Measurements from ENCODE around the gene RSL1D1. TPM values are rescaled to one million over a fixed set of nuclear protein-coding genes. Genes with fewer than 3 reads are reported as not detected.

Gene RSL1D1
- total and polyA plus RNA-seq, 2 of the 8 experiments (the other 6 are each of a cell fraction or from before 2014, with no cell fraction given) = 41.3 to 292 TPM

DNA sequence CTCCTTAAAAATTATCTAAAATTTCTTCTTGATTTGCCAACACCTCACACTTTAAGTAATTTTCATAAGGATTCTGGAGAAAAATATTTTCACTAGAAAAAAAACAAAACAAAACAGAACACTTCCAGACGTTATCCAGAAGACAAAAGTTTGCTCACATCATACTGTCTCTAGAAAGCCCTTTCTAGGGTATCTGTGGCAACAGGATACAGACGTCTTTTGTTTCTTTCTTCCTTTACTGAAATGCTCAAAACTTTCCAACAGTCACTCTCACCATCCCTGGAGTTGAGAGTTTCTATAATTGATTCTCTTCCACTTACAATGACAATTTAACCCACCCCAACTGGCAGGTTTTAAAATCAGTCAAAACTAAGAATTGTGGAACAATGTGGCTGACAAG lies 56.9 kb downstream of the RSL1D1 start:
- Histone ChIP-seq H3K56ac (replicated peaks; ENCODE audit: insufficient read length, low read depth, low read length) (no peak overlapping the region), H2BK5ac (ENCODE audit: low read depth, low read length) (no peak overlapping the region), H3K4me2 (ENCODE audit: insufficient read depth in 1 of 2, low read depth in 2 of 2, low read length in 2 of 2) (no peak overlapping the region), H4K8ac (ENCODE audit: extremely low read depth, insufficient read depth, low read length) (no peak overlapping the region), H3K79me1 (ENCODE audit: low read depth, low read length) (peaks cover 17% of the 10 kb centered on the region), H3K36me3 (ENCODE audit: control insufficient read depth in 2 of 4, insufficient read depth in 4 of 4, low read length in 3 of 4) (no peaks in the 10 kb centered on the region; a peak in 1 of 8 replicates), H2BK120ac (replicated peaks; ENCODE audit: low read depth, low read length) (no peak overlapping the region), H3K4me1 (replicated peaks in 1 of 4; ENCODE audit: control insufficient read depth in 3 of 4, insufficient read depth in 4 of 4, low read length in 3 of 4) (peaks cover 3 to 6% (median 3%) of the 10 kb centered on the region in 4 experiments; a peak in 5 of 7 replicates), H3K79me2 (ENCODE audit: control insufficient read depth in 1 of 2, insufficient read depth in 2 of 2, low read length in 2 of 2) (peaks cover 22 to 67% of the 10 kb centered on the region in 2 experiments), H2AFZ (ENCODE audit: low read length) (no peak overlapping the region), H3K23me2 (ENCODE audit: low read depth, low read length) (peaks cover 4% of the 10 kb centered on the region; the same call in 1 of the 2 replicates), H2BK12ac (ENCODE audit: low read depth, low read length) (no peak overlapping the region), H3K27ac (ENCODE audit: low read depth, low read length) (no peak overlapping the region), H3K18ac (ENCODE audit: extremely low read depth, low read length) (no peak overlapping the region), H2BK15ac (ENCODE audit: low read length) (no peak overlapping the region), H4K91ac (replicated peaks; ENCODE audit: insufficient read length, low read length) (no peak overlapping the region), H2BK20ac (ENCODE audit: low read length) (no peak overlapping the region), H3K4ac (replicated peaks; ENCODE audit: insufficient read length, low read depth, low read length) (no peak overlapping the region), H3K4me3 (ENCODE audit: extremely low read depth in 1 of 4, insufficient read depth in 2 of 4, low read depth in 3 of 4, low read length in 4 of 4) (no peak overlapping the region), H2AK5ac (ENCODE audit: low read depth, low read length) (no peak overlapping the region), H3K9me3 (ENCODE audit: insufficient read depth in 2 of 2, low read depth in 1 of 2, low read length in 1 of 2) (no peaks in the 10 kb centered on the region), H4K5ac (ENCODE audit: insufficient read length, low read depth, low read length) (no peak overlapping the region), H3K23ac (ENCODE audit: insufficient read length) (no peak overlapping the region), H3K14ac (ENCODE audit: insufficient read length) (no peak overlapping the region), H4K20me1 (replicated peaks in 1 of 2; ENCODE audit: control insufficient read depth in 1 of 2, insufficient read depth in 2 of 2, low read length in 2 of 2) (peaks cover 2 to 7% of the 10 kb centered on the region in 2 experiments), H3K9ac (replicated peaks in 1 of 4; ENCODE audit: extremely low read depth in 1 of 4, low read depth in 3 of 4, low read length in 3 of 4) (no peak overlapping the region), H3K27me3 (replicated peaks in 1 of 4; ENCODE audit: control insufficient read depth in 3 of 4, extremely low read depth in 1 of 4, insufficient read depth in 3 of 4, low read length in 3 of 4) (no peaks in the 10 kb centered on the region)
- FAIRE-seq (no peak), DNase-seq (ENCODE audit: low read depth in 1 of 2, low spot score in 2 of 2) (no peak)
- POLR2A ChIA-PET (ENCODE audit: partially characterized antibody) = interaction anchor here (1.8 kb wide), 2 partner anchors 12 to 56 kb away, joined by 3 to 5 read pairs; partner anchors contain the start of gene RSL1D1
- CTCF ChIA-PET (ENCODE audit: partially characterized antibody) = no interaction called here
- WGBS, 2 experiments (ENCODE audit: extremely low coverage in 1 of 2, insufficient coverage in 1 of 2, insufficient read length in 1 of 2, insufficient replicate concordance in 2 of 2, low coverage in 1 of 2, low lambda C conversion rate in 2 of 2, missing lambda C conversion rate in 1 of 2) = 73% methylated on average over 2 of the region's 2 CpGs; no CpG with 5 or more reads in 1 of the 2 experiments

Measured in H1 (cell line).